Heart left ventricle (tissue), 13 donors: Measurements from ENCODE around the gene UBE2V1.

Experiments used
- CTCF ChIP-seq, 12 donors: fragments of 200-600 bp; sonication (generic) in 4 of 12; IDR thresholded peaks; one replicate each; pipeline versions ENCODE4 v1.5.0 to v1.8.0; 2018 to 2022; ENCODE audit warnings: antibody characterized with exemption in 12 of 12, mild to moderate bottlenecking in 5 of 12
- POLR2A ChIP-seq, 2 donors: fragments of 450-650 bp; IDR thresholded peaks; one replicate each; pipeline ENCODE4 v1.6.1; 2017; ENCODE audit warnings: antibody characterized with exemption in 2 of 2, mild to moderate bottlenecking in 2 of 2, moderate library complexity in 2 of 2
- donor health status: ischemic (EF 13 %, LVEDD 7.1; RV severe dilation, severe dysfunction).
- donor health status: DM: no; HTN: yes; CAD: no.
- donor health status: DM: no; HTN: no; CAD: no.
- donor health status: ischemic (EF 25% LVEDD 6.9; RV normal size, moderate dysfunction).
- donor health status: ischemic (EF 25% LVEDD 5.7; RV mildly dilated, moderate dysfunction).
- donor health status: ischemic (EF 35%, LVEDD 5.7; RV mildly dilated, moderate dysfunction).
- donor health status: nonischemic (EF 11% LVEDD 7.7; RV severe dilation, severe dysfunction).
- donor health status: DM: yes; HTN: yes; CAD: no.
- donor health status: PGD.
- donor health status: ischemic (EF 29% LVEDD 5.4; RV normal size, mild dysfunction).
- donor health status: nonischemic (EF 23%, LVEDD 6.1; RV moderate dilation, normal function).

GRCh38 chr20:50057714-50058053, 55.3 kb downstream of the UBE2V1 start:
- TF ChIP-seq CTCF (IDR thresholded peaks at IDR 0.05) (no peak), POLR2A (IDR thresholded peaks at IDR 0.05) (no peak)
